K562 (cell line): Measurements from ENCODE around the gene ERC2. TPM values are rescaled to one million over a fixed set of nuclear protein-coding genes. Genes with fewer than 3 reads are reported as not detected.

Experiments
- ATAC-seq: fragments of 200-7000 bp; cut with Tn5 transposase; 3 replicates; pipeline ENCODE4 v1.9.1; 2020; ENCODE audit warnings: moderate library complexity
- BruUV-seq: library from RNA; stranded (reverse); fragments of 400-500 nt; replicated peaks from 2 replicates; lab custom pipeline; 2021; lab: Mats Ljungman, UMichigan
- CTCF ChIA-PET: fragments of 300-600 bp; formaldehyde crosslinking; extraction: SDS; loops from one replicate; lab custom pipeline; 2021; ENCODE audit warnings: low intra/inter-chr PET ratio; lab: Yijun Ruan, JAX
- POLR2A ChIA-PET: fragments of 300-600, 350-650 bp; sonication (Branson Sonifier 250); formaldehyde crosslinking; extraction: SDS; loops from one replicate; lab custom pipeline; 2021; ENCODE audit warnings: antibody characterized with exemption, inconsistent platforms; lab: Yijun Ruan, JAX
- DNase-seq, 4 experiments: peaks; one replicate each; pipeline versions ENCODE4 v3.0.0 to v3.0.0-alpha.2; 2011 to 2018; ENCODE audit warnings: low spot score in 3 of 4, mixed read lengths in 3 of 4; ENCODE audit errors: extremely low read depth in 1 of 4
- FAIRE-seq: peaks from 2 replicates; lab custom pipeline; 2011; peaks lifted over from hg19 to GRCh38; lab: Jason Lieb, UNC
- H2AFZ ChIP-seq: 2 replicates; pipeline ENCODE4 v1.6.0; 2011; ENCODE audit warnings: low read depth, low read length, control low read depth, inconsistent platforms
- H3K27ac ChIP-seq: fragments of 200-600 bp; 3 replicates; pipeline ENCODE4 v1.8.0; 2011; ENCODE audit warnings: low read depth, mild to moderate bottlenecking, control low read depth, inconsistent platforms, low read length, moderate library complexity, mixed read lengths; ENCODE audit errors: extremely low read depth
- H3K27me3 ChIP-seq, 2 experiments: fragments of 300-600 bp in 1 of 2; 2 replicates in 1 of 2; 3 replicates in 1 of 2; pipeline versions ENCODE4 v1.6.0 to v1.8.0; 2011; ENCODE audit warnings: inconsistent platforms in 2 of 2, low read length in 2 of 2, mild to moderate bottlenecking in 1 of 2, mixed read lengths in 1 of 2, moderate library complexity in 1 of 2; ENCODE audit not compliant: control insufficient read depth in 2 of 2, insufficient read depth in 2 of 2
- H3K36me3 ChIP-seq: fragments of 300-600 bp; 3 replicates; pipeline ENCODE4 v1.8.0; 2011; ENCODE audit warnings: mild to moderate bottlenecking, low read length, inconsistent platforms; ENCODE audit not compliant: control insufficient read depth, insufficient read depth
- H3K4me1 ChIP-seq, 2 experiments: fragments of 200-600 bp in 1 of 2; replicated peaks in 1 of 2; 2 replicates in 1 of 2; 3 replicates in 1 of 2; pipeline versions ENCODE4 v1.5.1 to v1.8.0; 2011; ENCODE audit warnings: inconsistent platforms in 2 of 2, low read length in 2 of 2, mild to moderate bottlenecking in 1 of 2, mixed read lengths in 1 of 2, moderate library complexity in 1 of 2; ENCODE audit not compliant: control insufficient read depth in 2 of 2, insufficient read depth in 2 of 2
- H3K4me2 ChIP-seq: 2 replicates; pipeline ENCODE4 v1.6.1; 2011; ENCODE audit warnings: low read length, control low read depth, inconsistent platforms, mixed read lengths; ENCODE audit not compliant: insufficient read depth
- H3K4me3 ChIP-seq: fragments of 200-600 bp; sonication (generic), shearing (Covaris generic); 2 replicates; pipeline ENCODE4 v1.5.1; 2016; ENCODE audit warnings: control low read depth, inconsistent platforms
- H3K79me2 ChIP-seq: fragments of 200-600 bp; 3 replicates; pipeline ENCODE4 v1.8.0; 2011; ENCODE audit warnings: low read length, inconsistent platforms; ENCODE audit not compliant: control insufficient read depth, insufficient read depth
- H3K9ac ChIP-seq, 2 experiments: 2 replicates each; pipeline versions ENCODE4 v1.6.0 to v1.6.1; 2011; ENCODE audit warnings: low read depth in 2 of 2, low read length in 2 of 2, control low read depth in 1 of 2, inconsistent platforms in 1 of 2, mild to moderate bottlenecking in 1 of 2, mixed read lengths in 1 of 2; ENCODE audit not compliant: insufficient read depth in 1 of 2
- H3K9me1 ChIP-seq: one replicate; pipeline ENCODE4 v1.6.0; 2011; ENCODE audit warnings: inconsistent platforms, mild to moderate bottlenecking, low read length, moderate library complexity; ENCODE audit not compliant: control insufficient read depth, insufficient read depth
- H3K9me3 ChIP-seq: replicated peaks from 2 replicates; pipeline ENCODE4 v1.5.1; 2011; ENCODE audit warnings: low read depth, low read length, inconsistent platforms; ENCODE audit not compliant: control insufficient read depth, insufficient read depth
- H4K20me1 ChIP-seq: replicated peaks from 2 replicates; pipeline ENCODE4 v1.6.1; 2011; ENCODE audit warnings: low read length, inconsistent platforms, mixed read lengths; ENCODE audit not compliant: control insufficient read depth, insufficient read depth
- ARHGAP35 ChIP-seq: fragments of 450-650 bp; IDR thresholded peaks from 2 replicates; pipeline ENCODE4 v1.6.1; 2018; ENCODE audit not compliant: partially characterized antibody
- CCNT2 ChIP-seq: IDR thresholded peaks from 2 replicates; pipeline ENCODE4 v1.6.1; 2011; ENCODE audit warnings: borderline replicate concordance, low read depth, mild to moderate bottlenecking, moderate library complexity, mixed read lengths, low read length; ENCODE audit not compliant: insufficient read length; ENCODE audit errors: extremely low read depth
- ERF ChIP-seq: fragments of 450-650 bp; formaldehyde crosslinking; IDR thresholded peaks from 2 replicates; pipeline ENCODE4 v1.4.0; 2020; ENCODE audit warnings: mild to moderate bottlenecking, mixed read lengths
- HNRNPLL ChIP-seq: fragments of 200-400 bp; formaldehyde crosslinking; IDR thresholded peaks from 2 replicates; pipeline ENCODE4 v1.6.1; 2017; ENCODE audit warnings: low read length, low read depth, mild to moderate bottlenecking; ENCODE audit not compliant: poor library complexity, severe bottlenecking
- JUND ChIP-seq, 2 experiments: IDR thresholded peaks; 2 replicates in 1 of 2; 3 replicates in 1 of 2; pipeline ENCODE4 v1.6.1; 2011; ENCODE audit warnings: borderline replicate concordance in 2 of 2, low read depth in 2 of 2, low read length in 2 of 2, improper control_type of control experiment in 1 of 2, missing biosample characterization in 1 of 2, missing genetic modification characterization in 1 of 2, missing genetic modification reagents in 1 of 2
- KDM4B ChIP-seq, 2 experiments: fragments of 450-650 bp in 1 of 2; sonication (generic) in 1 of 2; IDR thresholded peaks; 2 replicates each; pipeline ENCODE4 v1.6.1; 2016 to 2017; ENCODE audit warnings: borderline replicate concordance in 2 of 2, antibody characterized with exemption in 1 of 2, low read depth in 1 of 2, mild to moderate bottlenecking in 1 of 2
- MCM5 ChIP-seq: fragments of 450-650 bp; IDR thresholded peaks from 2 replicates; pipeline ENCODE4 v1.6.1; 2016; ENCODE audit warnings: low read depth
- POLR3A ChIP-seq: IDR thresholded peaks from 2 replicates; pipeline ENCODE4 v1.6.1; 2011; ENCODE audit warnings: borderline replicate concordance, mild to moderate bottlenecking, moderate library complexity; ENCODE audit not compliant: insufficient read length, insufficient read depth; ENCODE audit errors: extremely low read depth
- RFX7 ChIP-seq: fragments of 250-450 bp; sonication (Bioruptor Pico); IDR thresholded peaks from 2 replicates; pipeline ENCODE4 v1.5.1; 2021; ENCODE audit warnings: mild to moderate bottlenecking
- SNRNP70 ChIP-seq: fragments of 200-400 bp; formaldehyde crosslinking; optimal IDR thresholded peaks from 2 replicates; pipeline ENCODE3; 2017; ENCODE audit warnings: low read depth, low read length
- TCF7 ChIP-seq: sonication (generic); IDR thresholded peaks from 2 replicates; pipeline ENCODE4 v1.6.1; 2016; ENCODE audit warnings: antibody characterized with exemption, borderline replicate concordance
- XRCC4 ChIP-seq: IDR thresholded peaks from one replicate; pipeline ENCODE4 v1.6.1; 2011; ENCODE audit not compliant: insufficient read depth, insufficient read length; ENCODE audit errors: extremely low read depth
- ZNF175 ChIP-seq: fragments of 200-800 bp; sonication (Bioruptor generic); IDR thresholded peaks from 2 replicates; pipeline ENCODE4 v1.6.1; 2016; ENCODE audit warnings: low read depth, mild to moderate bottlenecking, missing genetic modification characterization, missing compliant biosample characterization
- ZNF507 ChIP-seq: conservative IDR thresholded peaks from 2 replicates; pipeline ENCODE4 v1.6.1; 2017; ENCODE audit warnings: missing genetic modification characterization, missing compliant biosample characterization
- ZNF75A ChIP-seq: fragments of 450-650 bp; formaldehyde crosslinking; IDR thresholded peaks from 2 replicates; pipeline ENCODE4 v1.4.0; 2020; ENCODE audit warnings: mild to moderate bottlenecking
- WGBS: fragments of 100-300 bp; shearing (Covaris generic); methylation state at CpG from one replicate; pipeline ENCODE4 v1.1.6; 2016; ENCODE audit warnings: low coverage, mixed read lengths; ENCODE audit not compliant: insufficient coverage; ENCODE audit errors: missing lambda C conversion rate; 5-methylcytosine and 5-hydroxymethylcytosine counted together
- in situ Hi-C: fragments of 300-500 bp; cut with MboI; formaldehyde crosslinking; loops from 4 replicates; pipeline ENCODE4 v1.15.0; 2018; ENCODE audit warnings: inconsistent platforms, mixed read lengths
- intact Hi-C: fragments of 100-400 bp; cut with micrococcal nuclease; formaldehyde crosslinking; loops from 2 replicates; pipeline ENCODE4 v1.14.2; 2022
- polyA plus RNA-seq, 8 experiments: library from polyadenylated mRNA; depleted of rRNA in 4 of 8; stranded (reverse) in 5 of 8; unstranded in 3 of 8; fragments of >200 nt; fragmentation: Nextera tagmentation in 2 of 8; fragmentation: Illumina TruSeq in 1 of 8; extraction: Ambion mirVana in 2 of 8; extraction: Trizol in 1 of 8; gene quantifications; 2 replicates each; pipeline versions ENCODE4 v1.2.1 to v1.2.3, GENCODE V29; 2011 to 2014; ENCODE audit warnings: inconsistent platforms in 1 of 8, missing spikeins in 1 of 8
- total RNA-seq, 7 experiments: library from RNA; depleted of rRNA in 6 of 7; stranded (reverse); fragments of >200 nt in 6 of 7; fragmentation: Illumina TruSeq in 2 of 7; extraction: Trizol in 2 of 7; gene quantifications; 2 replicates each; pipeline versions ENCODE4 v1.2.1 to v1.2.3, GENCODE V29; 2011 to 2021; ENCODE audit warnings: low replicate concordance in 1 of 7
- TF ChIP-seq, protein P1 (sequence below): fragments of 450-650 bp; formaldehyde crosslinking; IDR thresholded peaks from 2 replicates; pipeline ENCODE4 v1.4.0; 2020; ENCODE audit warnings: mild to moderate bottlenecking, mixed read lengths
- TF ChIP-seq, protein P2 (sequence below): fragments of 250-450 bp; sonication (Bioruptor Pico); IDR thresholded peaks from 2 replicates; pipeline ENCODE4 v1.4.0; 2020; ENCODE audit warnings: borderline replicate concordance

The ERC2 gene
- total and polyA plus RNA-seq, 9 of the 15 experiments (the other 6 are each of a cell fraction or from before 2014, with no cell fraction given): 0.04 to 0.18 (median 0.07) TPM; not detected in 2

DNA sequence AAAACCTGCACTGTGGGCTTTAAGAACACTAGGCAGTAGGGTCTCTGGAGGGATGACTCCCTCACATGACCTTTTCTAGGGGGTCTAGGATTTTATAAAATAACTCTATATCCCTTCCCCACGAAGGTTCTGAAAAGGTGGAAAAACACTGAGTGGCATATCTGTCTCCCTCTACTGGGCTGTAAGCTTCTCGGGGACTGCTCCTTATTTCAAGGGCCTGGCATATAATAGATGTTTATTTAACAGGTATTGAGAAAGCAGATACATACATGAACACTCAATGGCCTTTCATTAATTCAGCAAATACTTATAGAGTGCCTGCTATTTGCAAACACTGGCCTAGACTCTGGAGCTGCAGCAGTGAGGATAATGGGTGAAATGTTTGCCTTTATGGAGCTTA, 834.9 kb downstream of the ERC2 start:
- Histone ChIP-seq H3K4me3 (no peak overlapping the region), H3K27me3 (no peaks in the 10 kb centered on the region; a peak in 1 of 5 replicates), H3K36me3 (no peaks in the 10 kb centered on the region), H3K9ac (no peak overlapping the region), H3K27ac (no peak overlapping the region), H3K9me1 (no peaks in the 10 kb centered on the region)
- BruUV-seq: no TSS peak
- in situ Hi-C loops: no loop called here
- TF ChIP-seq KDM4B (IDR thresholded peaks at IDR 0.05; ENCODE audit: borderline replicate concordance in 2 of 2, low read depth in 1 of 2) (no peak), CCNT2 (no peak), XRCC4 (no peak), ARHGAP35 (no peak), RFX7 (CRISPR knock-in tag) (no peak), POLR3A (no peak), ERF (CRISPR knock-in tag) (no peak), ZNF175 (CRISPR knock-in tag) (no peak), HNRNPLL (no peak), ZNF75A (CRISPR knock-in tag) (no peak), TCF7 (no peak), JUND (IDR thresholded peaks at IDR 0.05; ENCODE audit: borderline replicate concordance, low read depth, low read length) (no peak), JUND (tag; IDR thresholded peaks at IDR 0.05; ENCODE audit: borderline replicate concordance, low read depth, low read length) (no peak), ZNF507 (no peak), MCM5 (no peak), SNRNP70 (no peak)
- TF ChIP-seq, protein P1, sequence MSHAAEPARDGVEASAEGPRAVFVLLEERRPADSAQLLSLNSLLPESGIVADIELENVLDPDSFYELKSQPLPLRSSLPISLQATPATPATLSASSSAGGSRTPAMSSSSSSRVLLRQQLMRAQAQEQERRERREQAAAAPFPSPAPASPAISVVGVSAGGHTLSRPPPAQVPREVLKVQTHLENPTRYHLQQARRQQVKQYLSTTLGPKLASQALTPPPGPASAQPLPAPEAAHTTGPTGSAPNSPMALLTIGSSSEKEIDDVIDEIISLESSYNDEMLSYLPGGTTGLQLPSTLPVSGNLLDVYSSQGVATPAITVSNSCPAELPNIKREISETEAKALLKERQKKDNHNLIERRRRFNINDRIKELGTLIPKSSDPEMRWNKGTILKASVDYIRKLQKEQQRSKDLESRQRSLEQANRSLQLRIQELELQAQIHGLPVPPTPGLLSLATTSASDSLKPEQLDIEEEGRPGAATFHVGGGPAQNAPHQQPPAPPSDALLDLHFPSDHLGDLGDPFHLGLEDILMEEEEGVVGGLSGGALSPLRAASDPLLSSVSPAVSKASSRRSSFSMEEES (CRISPR knock-in tag): no peak
- TF ChIP-seq, protein P2, sequence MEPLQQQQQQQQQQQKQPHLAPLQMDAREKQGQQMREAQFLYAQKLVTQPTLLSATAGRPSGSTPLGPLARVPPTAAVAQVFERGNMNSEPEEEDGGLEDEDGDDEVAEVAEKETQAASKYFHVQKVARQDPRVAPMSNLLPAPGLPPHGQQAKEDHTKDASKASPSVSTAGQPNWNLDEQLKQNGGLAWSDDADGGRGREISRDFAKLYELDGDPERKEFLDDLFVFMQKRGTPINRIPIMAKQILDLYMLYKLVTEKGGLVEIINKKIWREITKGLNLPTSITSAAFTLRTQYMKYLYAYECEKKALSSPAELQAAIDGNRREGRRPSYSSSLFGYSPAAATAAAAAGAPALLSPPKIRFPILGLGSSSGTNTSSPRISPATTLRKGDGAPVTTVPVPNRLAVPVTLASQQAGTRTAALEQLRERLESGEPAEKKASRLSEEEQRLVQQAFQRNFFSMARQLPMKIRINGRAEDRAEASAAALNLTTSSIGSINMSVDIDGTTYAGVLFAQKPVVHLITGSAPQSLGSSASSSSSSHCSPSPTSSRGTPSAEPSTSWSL (CRISPR knock-in tag): no peak
- TF ChIP-seq, all 486 proteins: peak for 0
- no peak overlapping the region for H2AFZ ChIP-seq
- 0% methylated on average over 2 of the region's 2 CpGs for WGBS
- intact Hi-C loops: no loop called here
- no peaks in the 10 kb centered on the region for H4K20me1 ChIP-seq
- no peaks in the 10 kb centered on the region for H3K79me2 ChIP-seq
- no peak overlapping the region for H3K4me2 ChIP-seq
- DNase-seq (no peak), FAIRE-seq (no peak), ATAC-seq (no peak)
- no peaks in the 10 kb centered on the region for H3K4me1 ChIP-seq
- H3K9me3 ChIP-seq: no peaks in the 10 kb centered on the region
- ChIA-PET POLR2A (interaction anchor here (0.7 kb wide), 1 partner anchor 1486 kb away, joined by 3 read pairs; no protein-coding TSS in a partner anchor), CTCF (no interaction called here)
